HG03432 (cell line): ENCODE results near the gene TBX18.

Source experiments
- ATAC-seq: cut with Tn5 transposase; IDR thresholded peaks from one replicate; pipeline ENCODE4 v1.9.1; 2021; ENCODE audit warnings: mild to moderate bottlenecking, moderate library complexity; ENCODE audit not compliant: unreplicated experiment

TBX18 gene

GRCh38 chr6:84764332-84765049, at the start of gene TBX18:
Gene TBX18, minus strand, starts transcription at chr6:84764598. Its CDS starts 417 bp downstream, at chr6:84764181.
- peak; percentile 61 for ATAC-seq

DNA sequence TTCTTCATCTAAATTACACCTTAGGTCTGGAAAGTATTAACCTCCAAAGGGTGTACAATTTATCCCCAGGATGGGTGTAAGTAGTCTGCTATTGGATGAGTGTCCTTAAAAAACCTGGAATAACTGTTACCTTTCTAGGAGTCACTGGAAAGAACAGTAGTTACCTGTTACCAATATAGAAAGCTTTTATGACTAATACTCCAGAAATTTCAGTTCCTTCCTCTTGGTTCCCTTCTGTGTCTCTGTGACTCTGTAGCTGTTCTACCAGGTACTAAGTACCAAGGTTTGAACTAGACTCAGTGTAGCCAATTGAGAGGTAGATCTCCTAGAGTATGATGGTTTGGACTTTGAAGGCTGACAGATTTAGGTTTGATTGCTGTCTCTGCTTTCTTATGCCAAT, 47.0 kb upstream of the TBX18 start:
- no peak for ATAC-seq

DNA sequence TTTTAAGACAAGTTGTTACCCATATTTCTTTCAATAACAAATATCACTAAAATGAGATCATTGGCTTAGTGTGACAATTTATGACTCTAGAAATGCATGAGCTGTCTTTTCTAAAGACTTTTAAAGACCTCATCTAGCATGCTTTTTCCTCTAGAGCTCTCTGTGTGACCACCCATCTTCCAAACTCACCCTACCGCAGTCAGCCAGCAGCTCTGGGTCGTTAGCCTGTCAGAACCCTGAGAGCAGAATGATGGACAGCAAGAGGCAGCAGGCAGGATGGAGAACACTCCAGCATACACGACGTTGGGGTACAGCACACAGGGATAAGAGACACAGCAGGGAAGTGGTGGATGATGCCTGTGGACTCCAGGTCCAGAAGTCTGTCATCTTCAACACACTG, 45.1 kb upstream of the TBX18 start:
- ATAC-seq = no peak

DNA sequence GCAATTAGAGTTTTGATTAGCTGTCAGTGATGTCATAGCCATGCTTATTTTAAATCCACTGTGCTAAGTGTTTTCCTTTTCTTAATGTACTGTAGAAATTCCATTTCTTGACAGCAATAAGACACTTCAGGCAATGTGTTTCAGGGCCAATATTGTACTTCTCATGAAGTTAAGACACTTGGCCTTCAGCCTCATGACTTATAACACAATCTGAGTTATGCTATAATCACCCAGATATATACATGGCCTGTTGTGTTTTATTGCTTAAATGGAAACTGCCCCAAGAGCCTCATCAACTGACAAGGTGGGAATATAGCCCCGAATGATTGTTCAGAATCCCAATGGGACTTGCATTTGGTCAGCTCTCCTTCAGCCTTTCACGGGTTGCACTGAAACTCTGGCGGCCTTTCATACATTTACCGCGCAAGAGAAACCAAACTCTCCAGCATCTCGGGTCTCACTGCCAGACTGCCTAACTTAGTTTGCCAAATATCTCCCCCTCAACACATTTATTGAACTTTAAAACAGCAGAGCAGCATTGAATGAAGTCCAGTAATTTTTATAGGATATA, 44.2 kb upstream of the TBX18 start:
- ATAC-seq = no peak

GRCh38 chr6:84805145-84805544, 40.7 kb upstream of the TBX18 start:
- ATAC-seq = no peak

GRCh38 chr6:84804720-84805119, 40.3 kb upstream of the TBX18 start:
- no peak for ATAC-seq

DNA sequence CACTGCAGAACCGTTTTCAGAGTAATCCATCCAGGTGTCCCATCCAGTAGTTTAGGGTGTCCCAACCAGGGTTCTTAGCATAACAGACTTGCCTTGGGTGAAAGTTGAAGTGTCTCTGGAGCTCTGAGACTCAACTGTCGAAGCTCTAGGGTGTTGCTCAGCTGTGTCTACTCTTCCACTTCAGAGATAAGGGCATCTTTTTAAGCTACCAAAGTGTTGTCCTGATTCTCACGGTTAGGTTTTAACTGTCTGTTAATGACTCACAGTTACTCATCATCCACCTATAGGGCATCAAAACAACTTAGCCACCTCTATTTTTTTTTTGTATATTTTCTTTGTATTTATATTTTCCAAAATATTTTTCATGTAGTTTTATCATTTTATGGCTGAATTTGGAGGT, 36.9 kb upstream of the TBX18 start:
- no peak for ATAC-seq

DNA sequence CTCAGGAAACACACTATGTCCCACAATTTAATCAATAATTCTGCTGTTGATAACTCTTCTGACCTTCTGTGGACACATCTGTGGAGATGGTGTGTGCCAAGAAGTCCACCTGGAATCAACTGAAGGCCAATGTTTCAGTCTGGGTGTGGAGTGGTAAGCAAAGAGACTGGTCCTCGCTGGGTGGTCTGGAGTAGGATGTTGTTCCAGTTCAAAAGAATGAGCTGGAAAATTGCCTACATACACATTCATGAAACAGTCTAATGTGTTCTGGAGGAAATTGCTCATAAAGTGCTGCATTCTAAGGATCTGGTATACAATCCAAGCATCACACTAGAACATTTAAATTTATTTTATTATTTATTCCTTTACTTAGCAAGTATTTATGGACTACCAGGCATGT, 33.9 kb upstream of the TBX18 start:
- ATAC-seq = no peak

DNA sequence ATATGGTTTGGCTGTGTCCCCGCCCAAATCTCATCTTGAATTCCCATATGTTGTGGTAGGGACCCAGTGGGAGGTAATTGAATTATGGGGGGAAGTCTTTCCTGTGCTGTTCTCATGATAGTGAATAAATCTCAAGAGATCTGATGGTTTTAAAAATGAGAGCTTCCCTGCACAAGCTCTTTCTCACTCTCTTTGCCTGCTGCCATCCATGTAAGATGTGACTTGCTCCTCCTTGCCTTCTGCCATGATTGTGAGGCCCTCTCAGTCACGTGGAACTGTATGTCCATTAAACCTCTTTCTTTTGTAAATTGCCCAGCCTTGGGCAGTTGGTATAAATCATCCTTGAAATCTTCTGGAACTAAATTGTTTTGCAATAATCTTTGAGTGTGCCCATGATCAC, 31.9 kb upstream of the TBX18 start:
- no peak for ATAC-seq

DNA sequence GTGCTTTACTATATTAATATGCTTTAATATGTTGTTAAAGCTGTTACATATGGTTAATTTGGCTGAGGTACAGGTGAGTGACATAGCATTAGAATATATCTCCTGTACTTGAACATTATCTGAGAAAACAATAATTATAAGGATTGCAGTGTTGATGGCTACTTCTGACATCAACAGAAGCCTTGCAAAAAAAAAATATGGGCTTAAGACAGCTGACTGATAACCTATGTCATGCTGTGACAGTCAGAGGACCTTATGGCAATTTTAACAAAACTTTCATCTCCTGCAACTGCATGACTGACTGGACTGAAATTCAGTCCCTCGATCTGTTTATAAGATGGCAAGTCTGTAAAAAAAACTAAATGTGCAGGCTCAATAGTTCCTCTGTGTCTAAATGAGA, 27.5 kb upstream of the TBX18 start:
- ATAC-seq = no peak

GRCh38 chr6:84791233-84791632, 26.8 kb upstream of the TBX18 start:
- no peak for ATAC-seq

DNA sequence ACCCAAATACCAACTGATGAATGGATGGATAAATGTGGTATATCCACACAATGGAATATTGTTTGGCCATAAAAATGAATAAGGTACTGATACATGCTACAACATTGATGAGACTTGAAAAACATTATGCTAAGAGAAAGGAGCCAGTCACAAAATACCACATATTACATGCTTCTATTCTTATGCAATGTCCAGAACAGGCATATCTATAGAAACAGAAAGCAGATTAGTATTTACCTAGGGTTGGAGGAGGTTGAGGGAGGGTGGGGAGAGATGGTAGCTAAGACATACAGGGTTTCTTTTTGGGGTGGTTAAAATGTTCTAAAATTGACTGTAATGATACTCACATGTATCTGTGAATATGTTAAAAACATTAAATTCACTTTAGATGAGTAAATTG, 24.8 kb upstream of the TBX18 start:
- no peak for ATAC-seq

- ATAC-seq = no peak
Observed at GRCh38 chr6:84788689-84789088, 24.3 kb upstream of the TBX18 start.

- ATAC-seq = no peak
Observed at GRCh38 chr6:84785671-84786070, 21.3 kb upstream of the TBX18 start.

GRCh38 chr6:84779917-84780316, 15.5 kb upstream of the TBX18 start:
- ATAC-seq = no peak

- no peak for ATAC-seq
Observed at GRCh38 chr6:84779380-84779779, 15.0 kb upstream of the TBX18 start.

DNA sequence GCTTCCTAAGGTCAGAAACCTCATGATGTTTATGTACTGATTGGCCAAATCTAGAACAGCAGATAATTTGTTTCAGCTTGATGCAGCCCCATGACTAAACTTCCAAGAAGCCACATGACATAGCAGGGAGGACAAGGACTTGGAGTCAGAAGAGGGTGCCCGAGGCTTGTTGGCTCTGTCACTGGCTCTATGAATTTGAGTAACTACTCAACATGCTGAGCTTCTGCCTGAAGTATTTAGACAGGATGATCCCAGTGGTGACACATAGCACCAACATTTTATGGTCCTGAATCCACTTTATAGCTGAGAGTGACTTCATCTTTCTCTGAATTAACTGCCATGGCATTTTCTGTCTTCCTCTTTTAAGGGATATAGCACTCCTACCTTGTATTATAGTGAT, 13.5 kb upstream of the TBX18 start:
- ATAC-seq = no peak

DNA sequence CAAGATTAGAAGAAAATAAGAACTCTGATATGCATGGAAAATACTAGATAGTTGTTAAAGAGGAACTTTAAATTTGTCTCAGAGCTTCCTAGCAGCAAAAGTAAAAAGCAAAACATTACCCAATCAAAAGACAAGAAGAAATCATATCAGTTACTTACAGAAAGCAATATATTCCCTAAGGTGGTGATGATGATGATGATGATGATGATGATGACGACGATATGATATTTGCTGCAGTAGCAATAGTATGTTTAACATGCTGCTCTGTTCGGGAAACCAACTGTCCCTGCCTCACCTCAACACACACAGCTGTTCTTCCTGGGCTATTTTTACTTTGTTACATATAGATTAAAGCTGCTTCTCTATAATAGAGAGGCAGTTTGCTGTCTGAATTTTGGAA, 12.0 kb upstream of the TBX18 start:
- ATAC-seq = no peak

DNA sequence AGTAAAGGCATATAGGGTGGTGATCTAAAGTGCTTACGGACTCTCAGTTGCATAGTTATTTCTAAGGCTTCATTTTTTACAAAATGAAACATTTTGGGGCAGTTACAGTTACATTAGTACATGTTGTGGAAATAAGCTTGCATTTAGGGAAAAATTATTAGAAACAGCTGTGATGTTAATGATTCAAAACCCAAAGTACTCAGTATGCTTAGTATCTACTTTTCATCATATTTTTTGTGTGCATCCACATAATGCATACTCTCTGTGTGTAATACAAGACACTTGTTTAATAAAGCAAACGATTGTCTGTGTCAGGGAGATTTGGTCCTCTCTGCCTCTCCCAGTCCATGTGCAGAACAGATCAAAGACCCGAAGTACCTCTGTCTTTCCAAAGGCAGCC, 11.4 kb upstream of the TBX18 start:
- ATAC-seq = no peak

- peak; percentile 11 for ATAC-seq
Observed at GRCh38 chr6:84774985-84775284, 10.5 kb upstream of the TBX18 start.

DNA sequence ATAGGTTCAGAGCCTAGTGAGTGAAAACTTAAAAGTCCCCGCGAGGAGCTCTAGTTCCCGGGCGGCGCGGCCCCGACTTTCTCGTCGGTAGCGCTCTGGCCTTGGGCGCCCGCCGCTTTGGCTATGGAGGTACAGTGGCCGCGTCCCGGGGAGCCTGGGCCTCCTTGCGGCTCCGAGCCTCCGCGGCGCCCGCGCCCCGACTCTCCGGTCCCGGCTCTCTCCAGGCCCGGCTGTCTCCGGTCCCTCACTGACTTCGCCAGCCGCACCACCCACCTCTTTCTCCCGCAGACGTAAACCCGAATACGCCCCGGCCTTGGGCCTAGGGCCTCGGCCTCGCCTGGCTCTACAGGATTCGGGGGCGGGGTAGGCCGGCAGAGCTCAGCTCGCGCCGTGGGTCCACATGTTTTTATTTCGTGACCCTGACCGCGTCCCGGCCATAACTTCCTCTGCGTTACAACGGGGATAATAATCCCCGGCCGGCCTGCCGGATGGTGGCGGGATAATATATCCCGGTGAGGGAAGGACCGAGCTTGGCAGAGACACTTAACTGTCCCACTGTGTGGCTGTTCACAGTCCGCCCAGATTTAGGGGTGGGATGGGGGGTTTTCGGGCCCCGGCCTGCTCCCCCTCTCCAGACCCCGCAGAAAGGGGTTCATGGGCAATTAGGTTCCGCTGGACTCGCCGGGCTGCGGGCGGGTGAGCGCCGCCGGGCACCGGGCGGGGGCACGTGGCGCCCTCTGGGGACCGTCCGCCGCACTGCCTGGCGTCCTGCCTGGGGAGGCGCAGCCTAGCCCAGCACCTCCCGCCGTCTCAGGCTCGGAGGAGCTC, 10.0 kb upstream of the TBX18 start:
- peak; percentile 90 for ATAC-seq

GRCh38 chr6:84773431-84774156, 9.2 kb upstream of the TBX18 start:
- no peak for ATAC-seq
